HCT116 (cell line): ENCODE measurements around the gene ADAMTSL5. TPM values are rescaled to one million over a fixed set of nuclear protein-coding genes. Genes with fewer than 3 reads are reported as not detected.

Experiments used
- ATAC-seq: fragments of 200-7000 bp; cut with Tn5 transposase; 2 replicates; pipeline ENCODE4 v1.9.1; 2020; ENCODE audit warnings: mild to moderate bottlenecking, moderate library complexity
- BruUV-seq: library from RNA; stranded (reverse); fragments of 400-500 nt; replicated peaks from 2 replicates; lab custom pipeline; 2021; lab: Mats Ljungman, UMichigan
- CTCF ChIA-PET: fragments of 300-600 bp; sonication (Branson Sonifier 250); formaldehyde crosslinking; loops from one replicate; lab custom pipeline; 2021; ENCODE audit warnings: antibody characterized with exemption; lab: Charles Lee
- POLR2A ChIA-PET: fragments of 300-600, 350-600 bp; sonication (Branson Sonifier 250); formaldehyde crosslinking; loops from one replicate; lab custom pipeline; 2021; ENCODE audit warnings: antibody characterized with exemption; lab: Charles Lee
- RAD21 ChIA-PET, 2 experiments: fragments of 300-600 bp; sonication (Branson Sonifier 250); formaldehyde crosslinking; loops; one replicate each; lab custom pipeline; 2023; ENCODE audit warnings: low total read pairs in 2 of 2; ENCODE audit not compliant: uncharacterized antibody in 2 of 2, unreplicated experiment in 2 of 2, low non-redundant PET in 1 of 2; lab: Charles Lee
- DNase-seq: peaks from one replicate; pipeline ENCODE4 v3.0.0-alpha.2; 2010; ENCODE audit warnings: low read depth, low spot score
- H2AFZ ChIP-seq: fragments of 200-600 bp; shearing (Covaris generic), sonication (generic); 2 replicates; pipeline ENCODE4 v1.6.1; 2017; ENCODE audit warnings: low read depth, mixed run types, mixed read lengths, antibody characterized with exemption, low read length; ENCODE audit not compliant: poor library complexity, severe bottlenecking
- H3K27ac ChIP-seq: 2 replicates; pipeline ENCODE4 v1.5.1; 2012; ENCODE audit warnings: low read depth, low read length
- H3K27me3 ChIP-seq: fragments of 200-600 bp; sonication (generic); 2 replicates; pipeline ENCODE4 v1.6.1; 2016; ENCODE audit warnings: mixed run types, low read length, mixed read lengths; ENCODE audit not compliant: insufficient read depth
- H3K36me3 ChIP-seq, 2 experiments: fragments of 200-500 bp in 1 of 2; fragments of 200-600 bp in 1 of 2; sonication (Bioruptor generic) in 1 of 2; sonication (generic) in 1 of 2; 2 replicates each; pipeline versions ENCODE4 v1.5.1 to v1.6.1; 2014 to 2016; ENCODE audit warnings: low read length in 2 of 2, inconsistent platforms in 1 of 2, mixed read lengths in 1 of 2, mixed run types in 1 of 2; ENCODE audit not compliant: insufficient read depth in 2 of 2, control insufficient read depth in 1 of 2
- H3K4me1 ChIP-seq, 2 experiments: fragments of 200-600 bp in 1 of 2; sonication (generic) in 1 of 2; 2 replicates each; pipeline versions ENCODE4 v1.5.1 to v1.6.1; 2012 to 2017; ENCODE audit warnings: low read length in 2 of 2, inconsistent platforms in 1 of 2, mild to moderate bottlenecking in 1 of 2, mixed read lengths in 1 of 2, mixed run types in 1 of 2, moderate library complexity in 1 of 2; ENCODE audit not compliant: insufficient read depth in 2 of 2, control insufficient read depth in 1 of 2
- H3K4me2 ChIP-seq: fragments of 200-600 bp; sonication (generic); 2 replicates; pipeline ENCODE4 v1.6.1; 2017; ENCODE audit warnings: mixed run types, low read length, mixed read lengths
- H3K4me3 ChIP-seq, 2 experiments: fragments of 200-600 bp in 1 of 2; sonication (generic) in 1 of 2; replicated peaks in 1 of 2; 2 replicates each; pipeline ENCODE4 v1.5.1; 2011 to 2016; ENCODE audit warnings: low read length in 2 of 2, control low read depth in 1 of 2, low read depth in 1 of 2, mild to moderate bottlenecking in 1 of 2, mixed read lengths in 1 of 2, mixed run types in 1 of 2
- H3K79me2 ChIP-seq: fragments of 200-600 bp; sonication (generic); 2 replicates; pipeline ENCODE4 v1.6.1; 2017; ENCODE audit warnings: mild to moderate bottlenecking, mixed run types, low read length, moderate library complexity, mixed read lengths; ENCODE audit not compliant: insufficient read depth
- H3K9ac ChIP-seq: fragments of 200-600 bp; sonication (generic); 2 replicates; pipeline ENCODE4 v1.6.1; 2016; ENCODE audit warnings: low read length, mixed read lengths
- H3K9me2 ChIP-seq: fragments of 200-600 bp; sonication (generic), shearing (Covaris generic); 2 replicates; pipeline ENCODE4 v1.6.1; 2017; ENCODE audit warnings: mixed run types, mild to moderate bottlenecking, moderate library complexity; ENCODE audit not compliant: insufficient read depth
- H3K9me3 ChIP-seq, 2 experiments: fragments of 200-500 bp in 1 of 2; fragments of 200-600 bp in 1 of 2; sonication (Bioruptor generic) in 1 of 2; sonication (generic) in 1 of 2; 2 replicates each; pipeline ENCODE4 v1.6.1; 2014 to 2017; ENCODE audit warnings: low read length in 2 of 2, mixed read lengths in 2 of 2, inconsistent platforms in 1 of 2, low read depth in 1 of 2, mild to moderate bottlenecking in 1 of 2, mixed run types in 1 of 2, moderate library complexity in 1 of 2; ENCODE audit not compliant: control insufficient read depth in 1 of 2, insufficient read depth in 1 of 2
- H4K20me1 ChIP-seq: fragments of 200-600 bp; sonication (generic), shearing (Covaris generic); 2 replicates; pipeline ENCODE4 v1.6.1; 2017; ENCODE audit warnings: mixed run types, mild to moderate bottlenecking, moderate library complexity; ENCODE audit not compliant: insufficient read depth
- CBX3 ChIP-seq: IDR thresholded peaks from 2 replicates; pipeline ENCODE4 v1.6.1; 2012; ENCODE audit warnings: low read depth
- EGR1 ChIP-seq: IDR thresholded peaks from 2 replicates; pipeline ENCODE4 v1.6.1; 2012; ENCODE audit warnings: low read depth
- EZH2 ChIP-seq: fragments of 200-600 bp; sonication (generic); IDR thresholded peaks from 2 replicates; pipeline ENCODE4 v1.6.1; 2017; ENCODE audit warnings: antibody characterized with exemption, mixed run types
- JUND ChIP-seq: IDR thresholded peaks from 2 replicates; pipeline ENCODE4 v1.6.1; 2012
- POLR2A ChIP-seq: IDR thresholded peaks from 2 replicates; pipeline ENCODE4 v1.7.0; 2011; ENCODE audit warnings: borderline replicate concordance; ENCODE audit not compliant: insufficient read depth, insufficient read length; ENCODE audit errors: extremely low read depth
- RAD21 ChIP-seq: IDR thresholded peaks from 2 replicates; pipeline ENCODE4 v1.6.1; 2012; ENCODE audit warnings: low read depth, mild to moderate bottlenecking
- SP1 ChIP-seq: IDR thresholded peaks from 2 replicates; pipeline ENCODE4 v1.6.1; 2012; ENCODE audit warnings: low read depth
- SRF ChIP-seq: IDR thresholded peaks from 2 replicates; pipeline ENCODE4 v1.6.1; 2012; ENCODE audit warnings: low read depth
- TCF7L2 ChIP-seq: IDR thresholded peaks from 2 replicates; pipeline ENCODE4 v1.7.0; 2011; ENCODE audit warnings: borderline replicate concordance, inconsistent platforms; ENCODE audit not compliant: insufficient read depth, insufficient read length; ENCODE audit errors: extremely low read depth
- ZFX ChIP-seq: fragments of 450-650 bp; IDR thresholded peaks from 2 replicates; pipeline ENCODE4 v1.6.1; 2017
- ZNF274 ChIP-seq: fragments of 200-500 bp; sonication (Bioruptor generic); IDR thresholded peaks from 2 replicates; pipeline ENCODE4 v1.6.1; 2014; ENCODE audit warnings: mild to moderate bottlenecking, low read depth, low read length, inconsistent platforms
- intact Hi-C: fragments of 100-400 bp; cut with micrococcal nuclease; formaldehyde crosslinking; loops from 2 replicates; pipeline ENCODE4 v1.10.0; 2022
- total RNA-seq: library from RNA; stranded (reverse); gene quantifications from one replicate; pipeline ENCODE4 v1.2.1, GENCODE V29; 2021; ENCODE audit not compliant: unreplicated experiment
- TF ChIP-seq, protein P1 (sequence below): IDR thresholded peaks from 2 replicates; pipeline ENCODE4 v1.6.1; 2012

The ADAMTSL5 gene
- total RNA-seq, 1 experiment from 2014 or later, result 24.0 TPM

DNA sequence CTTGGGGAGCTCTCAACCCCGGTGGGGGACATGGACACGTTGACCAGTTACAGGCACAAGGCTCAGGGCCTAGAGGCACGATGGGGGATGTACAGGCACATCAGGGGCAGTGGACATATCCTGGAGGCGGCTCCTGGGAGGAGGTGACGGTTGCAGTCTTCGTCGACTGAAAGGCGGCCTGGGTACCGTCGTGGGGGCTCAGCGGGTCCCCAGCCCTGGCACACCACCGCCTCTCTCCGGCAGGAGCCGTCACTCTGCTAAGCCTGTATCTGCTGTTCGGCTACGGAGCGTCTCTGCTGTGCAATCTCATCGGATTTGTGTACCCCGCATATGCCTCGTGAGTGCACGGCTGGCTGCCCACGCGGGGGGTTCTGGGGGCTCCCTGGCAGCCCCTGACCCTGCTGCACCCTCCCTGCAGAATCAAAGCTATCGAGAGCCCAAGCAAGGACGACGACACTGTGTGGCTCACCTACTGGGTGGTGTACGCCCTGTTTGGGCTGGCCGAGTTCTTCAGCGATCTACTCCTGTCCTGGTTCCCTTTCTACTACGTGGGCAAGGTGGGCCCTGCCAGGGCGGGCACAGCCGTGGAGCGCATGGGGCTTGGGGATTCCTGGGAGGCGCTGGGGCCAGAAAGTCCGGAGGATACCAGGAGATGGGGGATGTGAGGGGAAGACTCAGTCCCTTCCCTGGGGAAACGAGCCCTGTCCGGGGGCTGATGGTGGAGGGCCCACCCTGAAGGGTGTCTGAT lies 17.6 kb downstream of the ADAMTSL5 start:
- no TSS peak for BruUV-seq
- Histone ChIP-seq H2AFZ (no peak overlapping the region), H3K4me1 (peaks cover 13 to 26% of the 10 kb centered on the region in 2 experiments; a peak in 3 of 4 replicates), H3K79me2 (peaks cover 7% of the 10 kb centered on the region; the same call in 1 of the 2 replicates), H3K27ac (no peak overlapping the region), H3K4me3 (no peak overlapping the region), H3K9ac (no peak overlapping the region), H4K20me1 (no peaks in the 10 kb centered on the region), H3K36me3 (no peaks in the 10 kb centered on the region), H3K4me2 (no peak overlapping the region), H3K27me3 (no peaks in the 10 kb centered on the region), H3K9me2 (no peaks in the 10 kb centered on the region), H3K9me3 (no peaks in the 10 kb centered on the region)
- ATAC-seq (no peak), DNase-seq (no peak)
- RAD21 ChIA-PET, result no interaction called here
- TF ChIP-seq RAD21 (no peak), TCF7L2 (no peak), SP1 (no peak), CBX3 (no peak), SRF (no peak), ZNF274 (no peak), EGR1 (no peak), POLR2A (no peak), ZFX (no peak)
- POLR2A ChIA-PET, result no interaction called here
- CTCF ChIA-PET, result no interaction called here
- intact Hi-C loops, result no loop called here

DNA sequence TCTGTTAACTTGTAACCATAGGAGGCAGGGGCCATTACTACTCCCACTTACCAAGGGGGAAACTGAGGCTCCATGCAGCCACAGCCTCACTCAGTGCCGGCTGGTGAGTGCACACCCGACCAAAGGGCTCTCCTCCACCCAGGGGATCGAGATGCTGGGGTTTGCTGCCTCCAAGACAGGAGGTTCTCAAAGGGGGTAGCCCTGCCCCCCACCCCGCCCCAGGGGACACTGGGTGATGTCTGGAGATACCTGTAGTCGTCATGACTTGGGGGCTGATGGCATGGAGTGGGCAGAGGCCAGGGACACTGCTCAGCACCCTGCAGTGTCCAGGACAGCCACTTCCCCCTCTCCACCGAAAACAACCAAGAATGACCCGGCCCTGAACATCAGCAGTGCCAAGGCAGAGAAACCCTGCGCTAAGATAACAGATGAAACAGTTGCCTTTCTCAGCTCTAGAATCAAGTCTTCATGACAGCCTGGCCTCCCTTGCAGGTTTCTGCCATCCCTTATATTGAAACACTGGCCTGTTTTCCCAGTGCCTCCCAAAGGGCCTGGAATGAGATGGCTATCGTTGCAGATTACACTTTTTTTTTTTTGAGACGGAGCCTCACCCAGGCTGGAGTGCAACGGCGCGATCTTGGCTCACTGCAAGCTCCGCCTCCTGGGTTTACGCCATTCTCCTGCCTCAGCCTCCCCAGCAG lies 18.6 kb downstream of the ADAMTSL5 start:
- CTCF ChIA-PET, result no interaction called here
- Histone ChIP-seq H3K27me3 (no peaks in the 10 kb centered on the region), H3K9me3 (no peaks in the 10 kb centered on the region), H3K27ac (no peak overlapping the region), H4K20me1 (no peaks in the 10 kb centered on the region), H3K4me1 (peaks cover 19 to 33% of the 10 kb centered on the region in 2 experiments), H3K9me2 (no peaks in the 10 kb centered on the region), H3K79me2 (peaks cover 7% of the 10 kb centered on the region; the same call in 1 of the 2 replicates), H3K4me2 (no peak overlapping the region), H3K9ac (no peak overlapping the region), H3K36me3 (no peaks in the 10 kb centered on the region), H3K4me3 (no peak overlapping the region), H2AFZ (no peak overlapping the region)
- no TSS peak for BruUV-seq
- RAD21 ChIA-PET, result no interaction called here
- TF ChIP-seq EZH2 (no peak), ZNF274 (no peak), JUND (no peak)
- TF ChIP-seq, protein P1, sequence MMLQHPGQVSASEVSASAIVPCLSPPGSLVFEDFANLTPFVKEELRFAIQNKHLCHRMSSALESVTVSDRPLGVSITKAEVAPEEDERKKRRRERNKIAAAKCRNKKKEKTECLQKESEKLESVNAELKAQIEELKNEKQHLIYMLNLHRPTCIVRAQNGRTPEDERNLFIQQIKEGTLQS, result no peak
- POLR2A ChIA-PET, result no interaction called here
- no peak for DNase-seq
- ATAC-seq, result no peak
- intact Hi-C loops, result no loop called here
